ENCODE results near the gene HSD17B11.
"Not testable (repeated sequence)": the region's sequence is repeated elsewhere in the genome, so short reads cannot be mapped to it uniquely, and the experiment has no call there.

HSD17B11 gene

DNA sequence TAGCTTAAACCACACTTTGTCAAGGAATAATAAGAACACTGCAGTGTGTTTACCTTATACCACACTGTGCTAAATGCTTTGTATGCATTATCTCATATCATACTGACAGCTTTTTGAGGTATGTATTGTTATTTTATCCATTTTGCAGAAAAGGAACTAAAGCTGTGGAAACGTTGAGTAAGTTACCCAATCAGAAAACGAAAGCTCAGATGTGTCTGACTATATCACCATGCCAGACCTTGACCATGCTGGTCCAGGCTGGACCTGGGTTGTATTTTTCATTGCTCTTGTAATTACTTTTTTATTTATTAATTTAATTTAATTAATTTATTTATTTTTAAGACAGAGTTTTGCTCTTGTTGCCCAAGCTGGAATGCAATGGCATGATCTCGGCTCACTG lies 2.1 kb downstream of the HSD17B11 start:
- H3K9me3 ChIP-seq (ENCODE audit: low read length) = no peaks in the 10 kb centered on the region
- no peaks in the 10 kb centered on the region for H3K9me2 ChIP-seq (ENCODE audit: low read depth, low read length)
- H3K79me2 ChIP-seq (ENCODE audit: insufficient read depth, low read length) = peaks cover 8% of the 10 kb centered on the region
- no peaks in the 10 kb centered on the region for H3F3A ChIP-seq (ENCODE audit: insufficient read depth, low read length)
- no peaks in the 10 kb centered on the region for H3K27me3 ChIP-seq (ENCODE audit: insufficient read depth, low read length)
- no peaks in the 10 kb centered on the region for H4K20me1 ChIP-seq (ENCODE audit: insufficient read depth, low read length)
- no peak overlapping the region for H3K9ac ChIP-seq (ENCODE audit: low read length)
- H3K4me2 ChIP-seq (ENCODE audit: low read length) = peak overlapping the region; percentile 45
- H3K36me3 ChIP-seq (ENCODE audit: insufficient read depth, low read length) = no peaks in the 10 kb centered on the region
- peaks cover 33% of the 10 kb centered on the region for H3K4me1 ChIP-seq (ENCODE audit: insufficient read depth, low read length, severe bottlenecking)
- H3K4me3 ChIP-seq (ENCODE audit: low read depth, low read length, poor library complexity, severe bottlenecking) = peak overlapping the region; percentile 15
- H3K27ac ChIP-seq (ENCODE audit: low read depth, low read length, poor library complexity, severe bottlenecking) = peak overlapping the region; percentile 5
- no peak overlapping the region for H2AFZ ChIP-seq (ENCODE audit: low read length)
- no peak for TF ChIP-seq EZH2 (IDR thresholded peaks at IDR 0.05; ENCODE audit: borderline replicate concordance, low read length)
- TF ChIP-seq, protein P1, sequence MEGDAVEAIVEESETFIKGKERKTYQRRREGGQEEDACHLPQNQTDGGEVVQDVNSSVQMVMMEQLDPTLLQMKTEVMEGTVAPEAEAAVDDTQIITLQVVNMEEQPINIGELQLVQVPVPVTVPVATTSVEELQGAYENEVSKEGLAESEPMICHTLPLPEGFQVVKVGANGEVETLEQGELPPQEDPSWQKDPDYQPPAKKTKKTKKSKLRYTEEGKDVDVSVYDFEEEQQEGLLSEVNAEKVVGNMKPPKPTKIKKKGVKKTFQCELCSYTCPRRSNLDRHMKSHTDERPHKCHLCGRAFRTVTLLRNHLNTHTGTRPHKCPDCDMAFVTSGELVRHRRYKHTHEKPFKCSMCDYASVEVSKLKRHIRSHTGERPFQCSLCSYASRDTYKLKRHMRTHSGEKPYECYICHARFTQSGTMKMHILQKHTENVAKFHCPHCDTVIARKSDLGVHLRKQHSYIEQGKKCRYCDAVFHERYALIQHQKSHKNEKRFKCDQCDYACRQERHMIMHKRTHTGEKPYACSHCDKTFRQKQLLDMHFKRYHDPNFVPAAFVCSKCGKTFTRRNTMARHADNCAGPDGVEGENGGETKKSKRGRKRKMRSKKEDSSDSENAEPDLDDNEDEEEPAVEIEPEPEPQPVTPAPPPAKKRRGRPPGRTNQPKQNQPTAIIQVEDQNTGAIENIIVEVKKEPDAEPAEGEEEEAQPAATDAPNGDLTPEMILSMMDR (IDR thresholded peaks at IDR 0.05; ENCODE audit: low read length) = no peak

DNA sequence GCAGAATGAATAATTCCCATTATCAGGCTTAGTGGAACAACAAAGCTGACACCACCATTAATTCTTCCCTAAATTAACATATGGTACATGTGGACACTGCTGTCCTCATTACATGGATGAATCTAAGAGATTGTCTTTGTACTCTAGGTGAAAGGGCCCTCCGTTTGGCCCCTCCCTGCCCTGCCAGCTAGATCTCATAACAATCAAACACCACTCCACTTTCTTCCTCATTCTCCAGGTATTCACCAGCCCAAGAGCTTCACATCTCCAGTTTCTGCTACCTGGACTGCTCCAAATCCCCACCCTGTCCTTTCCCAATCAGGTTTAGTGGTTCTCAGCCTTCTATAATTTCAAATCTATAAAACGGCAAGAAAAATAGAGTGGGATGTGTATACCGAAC lies 3.8 kb downstream of the HSD17B11 start:
- Histone ChIP-seq H4K20me1 (ENCODE audit: insufficient read depth, low read length) (no peaks in the 10 kb centered on the region), H3K4me3 (ENCODE audit: low read depth, low read length, poor library complexity, severe bottlenecking) (no peak overlapping the region), H2AFZ (ENCODE audit: low read length) (no peak overlapping the region), H3K27ac (ENCODE audit: low read depth, low read length, poor library complexity, severe bottlenecking) (no peak overlapping the region), H3K4me2 (ENCODE audit: low read length) (no peak overlapping the region), H3F3A (ENCODE audit: insufficient read depth, low read length) (no peaks in the 10 kb centered on the region), H3K27me3 (ENCODE audit: insufficient read depth, low read length) (no peaks in the 10 kb centered on the region), H3K9me2 (ENCODE audit: low read depth, low read length) (no peaks in the 10 kb centered on the region), H3K4me1 (ENCODE audit: insufficient read depth, low read length, severe bottlenecking) (peaks cover 33% of the 10 kb centered on the region), H3K79me2 (ENCODE audit: insufficient read depth, low read length) (peaks cover 8% of the 10 kb centered on the region), H3K36me3 (ENCODE audit: insufficient read depth, low read length) (no peaks in the 10 kb centered on the region), H3K9ac (ENCODE audit: low read length) (no peak overlapping the region), H3K9me3 (ENCODE audit: low read length) (no peaks in the 10 kb centered on the region)
- TF ChIP-seq, protein P1 (IDR thresholded peaks at IDR 0.05; ENCODE audit: low read length) = no peak
- TF ChIP-seq EZH2 (IDR thresholded peaks at IDR 0.05; ENCODE audit: borderline replicate concordance, low read length) = no peak

DNA sequence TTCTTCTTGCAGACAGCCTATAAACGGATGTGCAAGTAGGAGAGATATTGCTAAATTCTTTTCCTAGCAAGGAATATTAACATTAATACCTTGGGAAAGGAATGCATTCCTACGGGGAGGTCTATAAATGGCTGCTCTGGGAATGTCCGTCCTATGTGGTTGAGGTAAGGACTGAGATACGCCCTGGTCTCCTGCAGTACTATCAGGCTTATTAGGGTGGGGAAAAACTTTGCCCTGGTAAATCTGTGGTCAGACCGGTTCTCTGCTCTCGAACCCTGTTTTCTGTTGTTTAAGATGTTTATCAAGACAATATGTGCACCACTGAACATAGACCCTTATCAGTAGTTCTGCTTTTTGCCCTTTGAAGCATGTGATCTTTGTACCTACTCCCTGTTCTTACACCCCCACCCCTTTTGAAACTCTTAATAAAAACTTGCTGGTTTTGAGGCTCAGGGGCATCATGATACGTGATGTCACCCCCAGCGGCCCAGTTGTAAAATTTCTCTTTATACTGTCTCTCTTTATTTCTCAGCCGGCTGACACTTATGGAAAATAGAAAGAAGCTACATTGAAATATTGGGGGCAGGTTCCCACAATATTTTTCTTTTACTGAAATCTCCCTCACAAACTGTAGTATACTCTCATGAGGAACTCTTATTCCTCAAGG lies 6.4 kb downstream of the HSD17B11 start:
- not testable (repeated sequence) for H3K79me2 ChIP-seq (ENCODE audit: insufficient read depth, low read length); H3K36me3 ChIP-seq (ENCODE audit: insufficient read depth, low read length); H3K4me2 ChIP-seq (ENCODE audit: low read length); H2AFZ ChIP-seq (ENCODE audit: low read length); H3K4me3 ChIP-seq (ENCODE audit: low read depth, low read length, poor library complexity, severe bottlenecking); H3F3A ChIP-seq (ENCODE audit: insufficient read depth, low read length); H3K27me3 ChIP-seq (ENCODE audit: insufficient read depth, low read length); H3K9ac ChIP-seq (ENCODE audit: low read length); H3K27ac ChIP-seq (ENCODE audit: low read depth, low read length, poor library complexity, severe bottlenecking); H4K20me1 ChIP-seq (ENCODE audit: insufficient read depth, low read length); H3K9me3 ChIP-seq (ENCODE audit: low read length); H3K9me2 ChIP-seq (ENCODE audit: low read depth, low read length)
- H3K4me1 ChIP-seq (ENCODE audit: insufficient read depth, low read length, severe bottlenecking) = peaks cover 16% of the 10 kb centered on the region

DNA sequence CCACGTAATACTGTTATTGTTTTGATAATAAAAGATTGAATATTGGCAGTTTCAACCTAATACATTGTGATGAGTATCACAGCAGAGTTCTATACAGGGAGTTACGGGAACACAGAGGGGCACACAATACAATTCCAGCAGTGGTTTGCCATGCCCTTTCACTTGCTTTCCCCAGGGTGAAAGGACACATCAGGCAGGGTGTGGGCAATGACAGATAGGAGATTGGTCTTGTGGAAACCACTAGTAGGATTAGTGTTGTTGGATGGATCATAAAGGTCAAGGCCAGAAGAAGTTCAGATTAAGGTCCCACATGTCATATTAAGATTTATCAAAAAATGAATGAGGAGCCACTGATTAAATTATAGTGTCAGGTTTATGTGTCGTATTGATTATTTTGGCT lies 8.1 kb downstream of the HSD17B11 start:
- TF ChIP-seq, protein P1 (IDR thresholded peaks at IDR 0.05; ENCODE audit: low read length) = no peak
- TF ChIP-seq EZH2 (IDR thresholded peaks at IDR 0.05; ENCODE audit: borderline replicate concordance, low read length) = no peak
- H3K79me2 ChIP-seq (ENCODE audit: insufficient read depth, low read length) = no peaks in the 10 kb centered on the region
- peaks cover 4% of the 10 kb centered on the region; the same call in 1 of the 2 replicates for H3K36me3 ChIP-seq (ENCODE audit: insufficient read depth, low read length)
- H3K9ac ChIP-seq (ENCODE audit: low read length) = no peak overlapping the region
- H3K9me2 ChIP-seq (ENCODE audit: low read depth, low read length) = no peaks in the 10 kb centered on the region
- no peak overlapping the region for H3K27ac ChIP-seq (ENCODE audit: low read depth, low read length, poor library complexity, severe bottlenecking)
- no peaks in the 10 kb centered on the region for H3K9me3 ChIP-seq (ENCODE audit: low read length)
- H4K20me1 ChIP-seq (ENCODE audit: insufficient read depth, low read length) = no peaks in the 10 kb centered on the region
- H3K27me3 ChIP-seq (ENCODE audit: insufficient read depth, low read length) = no peaks in the 10 kb centered on the region
- no peak overlapping the region for H3K4me2 ChIP-seq (ENCODE audit: low read length)
- no peaks in the 10 kb centered on the region for H3F3A ChIP-seq (ENCODE audit: insufficient read depth, low read length)
- H2AFZ ChIP-seq (ENCODE audit: low read length) = no peak overlapping the region
- peaks cover 1% of the 10 kb centered on the region for H3K4me1 ChIP-seq (ENCODE audit: insufficient read depth, low read length, severe bottlenecking)
- no peak overlapping the region for H3K4me3 ChIP-seq (ENCODE audit: low read depth, low read length, poor library complexity, severe bottlenecking)
